GM18858 (cell line): ENCODE measurements around the gene CPN1.

Experiments
- ATAC-seq: cut with Tn5 transposase; IDR thresholded peaks from one replicate; pipeline ENCODE4 v1.9.1; 2021; ENCODE audit not compliant: unreplicated experiment

CPN1 gene

GRCh38 chr10:99999319-100000108 is 82.2 kb downstream of the CPN1 start:
- no peak for ATAC-seq

DNA sequence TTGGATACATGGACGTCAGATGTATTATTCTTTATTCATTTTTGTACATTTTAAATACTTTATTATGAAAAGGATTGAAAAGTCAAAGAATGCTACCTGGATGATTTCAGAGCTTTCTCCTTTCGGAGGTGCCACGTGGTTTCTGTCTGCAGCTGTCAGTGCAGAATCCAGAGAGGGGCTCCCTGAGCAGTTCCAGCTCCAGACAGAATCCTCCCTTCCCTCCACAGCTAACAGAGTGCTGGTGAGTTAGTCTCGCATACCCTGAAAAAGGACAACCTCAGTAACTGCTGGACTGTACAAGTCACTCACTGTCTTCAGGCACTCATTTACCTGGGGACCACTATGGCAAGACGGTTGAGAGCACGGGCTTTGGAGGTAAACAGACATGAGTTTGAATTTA is 82.8 kb downstream of the CPN1 start:
- ATAC-seq: no peak

GRCh38 chr10:99996671-99997648 is 84.7 kb downstream of the CPN1 start:
- no peak for ATAC-seq

- ATAC-seq: no peak
Measured at GRCh38 chr10:99995713-99996112, 86.0 kb downstream of the CPN1 start.

GRCh38 chr10:99995269-99995668 is 86.4 kb downstream of the CPN1 start:
- no peak for ATAC-seq

GRCh38 chr10:99994801-99995200 is 86.9 kb downstream of the CPN1 start:
- no peak for ATAC-seq

GRCh38 chr10:99993701-99994689 is 87.7 kb downstream of the CPN1 start:
- peak; percentile 79 for ATAC-seq
